Immature natural killer cell (primary cell): ENCODE results near the gene SLCO2A1. TPM values are rescaled to one million over a fixed set of nuclear protein-coding genes. Genes with fewer than 3 reads are reported as not detected.
"Not testable (repeated sequence)": the region's sequence is repeated elsewhere in the genome, so short reads cannot be mapped to it uniquely, and the experiment has no call there.

Experiments used
- DNase-seq, 3 donors: peaks; one replicate each; pipeline ENCODE4 v3.0.0; 2022; ENCODE audit warnings: mixed read lengths in 1 of 3
- H3K27ac Mint-ChIP-seq, 6 donors: one replicate each; pipeline ENCODE4 v1.8.0; 2020; ENCODE audit warnings: mixed read lengths in 6 of 6, mild to moderate bottlenecking in 5 of 6, inconsistent platforms in 4 of 6, moderate library complexity in 3 of 6
- H3K27me3 Mint-ChIP-seq, 3 donors: one replicate each; pipeline ENCODE4 v1.8.0; 2020 to 2021; ENCODE audit warnings: low read depth in 3 of 3, mild to moderate bottlenecking in 3 of 3, mixed read lengths in 3 of 3, moderate library complexity in 3 of 3, inconsistent platforms in 1 of 3
- H3K36me3 Mint-ChIP-seq, 3 donors: one replicate each; pipeline ENCODE4 v1.8.0; 2020; ENCODE audit warnings: mixed read lengths in 3 of 3, inconsistent platforms in 2 of 3, mild to moderate bottlenecking in 2 of 3
- H3K4me1 Mint-ChIP-seq, 2 donors: one replicate each; pipeline ENCODE4 v1.8.0; 2020; ENCODE audit warnings: inconsistent platforms in 2 of 2, mild to moderate bottlenecking in 2 of 2, mixed read lengths in 2 of 2, moderate library complexity in 1 of 2
- H3K4me3 Mint-ChIP-seq, 5 donors: one replicate each; pipeline ENCODE4 v1.8.0; 2020; ENCODE audit warnings: mild to moderate bottlenecking in 5 of 5, mixed read lengths in 5 of 5, inconsistent platforms in 3 of 5, moderate library complexity in 3 of 5
- H3K9me3 Mint-ChIP-seq, 6 donors: one replicate each; pipeline ENCODE4 v1.8.0; 2020; ENCODE audit warnings: mild to moderate bottlenecking in 6 of 6, mixed read lengths in 6 of 6, inconsistent platforms in 4 of 6, moderate library complexity in 3 of 6
- polyA plus RNA-seq, 3 donors: library from polyadenylated mRNA; unstranded; fragments of 300-500 nt; fragmentation: Illumina TruSeq; gene quantifications; one replicate each; pipeline ENCODE4 v1.2.3, GENCODE V29; 2021

The SLCO2A1 gene
- polyA plus RNA-seq = not detected

DNA sequence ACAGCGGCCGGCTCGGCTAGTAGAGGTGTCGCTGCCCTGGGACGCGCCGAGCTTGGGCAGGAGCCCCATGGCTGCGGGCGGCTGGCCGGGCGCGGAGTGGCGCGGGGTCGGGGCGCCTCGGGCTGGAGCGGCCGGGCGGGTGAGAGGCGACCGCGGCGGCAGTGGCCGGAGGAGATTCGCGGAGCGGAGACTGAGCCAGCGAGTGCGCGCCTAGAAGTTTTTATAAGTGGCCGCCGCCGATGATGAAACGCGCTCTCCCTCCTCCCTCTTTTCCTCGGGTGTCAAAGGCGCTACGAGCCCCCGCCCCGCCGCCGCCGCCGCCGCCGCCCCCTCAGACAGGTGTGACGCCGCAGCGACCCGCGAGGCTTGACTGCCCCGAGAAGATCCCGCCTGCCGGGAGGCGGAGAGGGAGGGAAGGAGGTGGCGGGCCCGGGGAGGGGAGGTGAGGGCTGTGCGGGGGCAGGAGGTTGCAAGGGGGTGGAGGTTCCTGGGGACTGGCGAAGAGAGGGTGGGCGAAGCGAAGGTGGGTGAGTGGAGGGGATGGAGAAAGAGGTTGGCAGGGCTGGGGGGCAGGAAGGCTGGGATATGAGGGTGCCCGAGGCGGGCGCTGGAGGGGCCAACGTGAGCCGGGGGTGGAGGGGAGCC, at the start of gene SLCO2A1:
Gene SLCO2A1 (minus strand): TSS at position 192 of the 645 bp plus-strand sequence. CDS start 123 bp downstream, at position 69.
- Mint-ChIP-seq H3K36me3 (no peaks in the 10 kb centered on the region), H3K4me3 (peak within 1 kb of the TSS; percentile 43 to 72 (median 67)), H3K27ac (no peak within 1 kb of the TSS), H3K27me3 (peaks cover 2 to 16% (median 6%) of the 10 kb centered on the region in 3 donors), H3K4me1 (peaks cover 2 to 8% of the 10 kb centered on the region in 2 donors), H3K9me3 (peaks cover 0 to 2% (median 0%) of the 10 kb centered on the region in 6 donors)
- DNase-seq = peak in 1 of 3 donors; percentile 9

GRCh38 chr3:134079111-134079547, 49.4 kb upstream of the SLCO2A1 start:
- Mint-ChIP-seq H3K36me3 (no peaks in the 10 kb centered on the region), H3K9me3 (no peaks in the 10 kb centered on the region), H3K4me3 (no peak overlapping the region), H3K27me3 (peaks cover 2 to 8% (median 6%) of the 10 kb centered on the region in 3 donors), H3K27ac (no peak overlapping the region), H3K4me1 (no peaks in the 10 kb centered on the region)
- DNase-seq = no peak

GRCh38 chr3:134078169-134078831, 48.6 kb upstream of the SLCO2A1 start:
- no peak overlapping the region for H3K4me3 Mint-ChIP-seq
- H3K27me3 Mint-ChIP-seq = peaks cover 2 to 6% (median 6%) of the 10 kb centered on the region in 3 donors
- H3K9me3 Mint-ChIP-seq = no peaks in the 10 kb centered on the region
- DNase-seq = no peak
- no peaks in the 10 kb centered on the region for H3K36me3 Mint-ChIP-seq
- H3K4me1 Mint-ChIP-seq = no peaks in the 10 kb centered on the region
- H3K27ac Mint-ChIP-seq = no peak overlapping the region

DNA sequence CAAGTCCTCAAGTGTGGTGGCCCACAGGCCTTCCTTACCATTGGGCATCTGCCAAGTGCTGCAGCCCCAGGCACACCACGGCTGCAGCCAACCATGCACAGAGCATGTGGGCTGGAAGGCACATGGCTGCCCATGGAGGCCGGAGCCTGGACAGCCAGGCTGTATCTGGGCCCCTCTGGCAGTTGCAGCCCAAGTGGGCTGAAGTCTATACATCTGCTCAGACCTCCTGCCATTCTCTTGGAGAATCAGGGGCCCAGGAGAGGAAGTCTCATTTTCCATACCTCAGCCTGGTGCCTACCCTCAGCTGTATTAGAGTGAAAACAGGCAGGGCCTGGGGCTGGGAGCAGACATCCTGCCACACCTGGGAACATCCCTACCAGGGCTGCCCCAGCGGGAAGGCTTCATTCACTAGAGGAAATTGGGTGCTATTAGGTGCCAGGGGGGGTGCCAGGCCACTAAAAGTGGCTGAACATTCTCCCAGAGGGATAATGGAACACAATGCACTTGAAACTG, 48.0 kb upstream of the SLCO2A1 start:
- H3K4me1 Mint-ChIP-seq = no peaks in the 10 kb centered on the region
- H3K36me3 Mint-ChIP-seq = no peaks in the 10 kb centered on the region

GRCh38 chr3:134076851-134077250, 47.1 kb upstream of the SLCO2A1 start:
- no peak for DNase-seq
- Mint-ChIP-seq H3K9me3 (no peaks in the 10 kb centered on the region), H3K36me3 (no peaks in the 10 kb centered on the region), H3K4me3 (no peak overlapping the region), H3K27me3 (peaks cover 2 to 6% (median 6%) of the 10 kb centered on the region in 3 donors), H3K4me1 (no peaks in the 10 kb centered on the region), H3K27ac (no peak overlapping the region)

More for the DNA sequence above, 48.0 kb upstream of the SLCO2A1 start:
- no peak for DNase-seq
- Mint-ChIP-seq H3K9me3 (no peaks in the 10 kb centered on the region), H3K4me3 (no peak overlapping the region), H3K27ac (no peak overlapping the region), H3K27me3 (peaks cover 2 to 6% (median 6%) of the 10 kb centered on the region in 3 donors)

- Mint-ChIP-seq H3K36me3 (no peaks in the 10 kb centered on the region), H3K4me3 (no peak overlapping the region), H3K27ac (no peak overlapping the region), H3K9me3 (no peaks in the 10 kb centered on the region), H3K4me1 (no peaks in the 10 kb centered on the region), H3K27me3 (peaks cover 2 to 6% (median 6%) of the 10 kb centered on the region in 3 donors)
- DNase-seq = no peak
Observed at GRCh38 chr3:134075846-134076245, 46.1 kb upstream of the SLCO2A1 start.

DNA sequence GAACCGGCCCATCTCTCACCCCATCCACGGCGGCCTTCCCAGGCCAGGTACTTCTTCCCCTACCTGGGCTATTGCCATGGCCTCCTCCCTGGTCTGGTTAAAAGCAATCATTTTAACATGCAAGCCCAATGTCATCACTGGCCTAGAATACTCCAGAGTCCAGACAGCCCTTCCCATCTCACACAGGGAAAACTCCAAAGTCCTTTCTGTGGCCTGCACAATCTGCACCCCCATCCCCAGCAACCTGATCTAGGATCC, 45.8 kb upstream of the SLCO2A1 start:
- DNase-seq = no peak
- Mint-ChIP-seq H3K27ac (no peak overlapping the region), H3K4me3 (no peak overlapping the region), H3K36me3 (no peaks in the 10 kb centered on the region), H3K27me3 (peaks cover 2 to 6% (median 6%) of the 10 kb centered on the region in 3 donors), H3K4me1 (no peaks in the 10 kb centered on the region), H3K9me3 (no peaks in the 10 kb centered on the region)

DNA sequence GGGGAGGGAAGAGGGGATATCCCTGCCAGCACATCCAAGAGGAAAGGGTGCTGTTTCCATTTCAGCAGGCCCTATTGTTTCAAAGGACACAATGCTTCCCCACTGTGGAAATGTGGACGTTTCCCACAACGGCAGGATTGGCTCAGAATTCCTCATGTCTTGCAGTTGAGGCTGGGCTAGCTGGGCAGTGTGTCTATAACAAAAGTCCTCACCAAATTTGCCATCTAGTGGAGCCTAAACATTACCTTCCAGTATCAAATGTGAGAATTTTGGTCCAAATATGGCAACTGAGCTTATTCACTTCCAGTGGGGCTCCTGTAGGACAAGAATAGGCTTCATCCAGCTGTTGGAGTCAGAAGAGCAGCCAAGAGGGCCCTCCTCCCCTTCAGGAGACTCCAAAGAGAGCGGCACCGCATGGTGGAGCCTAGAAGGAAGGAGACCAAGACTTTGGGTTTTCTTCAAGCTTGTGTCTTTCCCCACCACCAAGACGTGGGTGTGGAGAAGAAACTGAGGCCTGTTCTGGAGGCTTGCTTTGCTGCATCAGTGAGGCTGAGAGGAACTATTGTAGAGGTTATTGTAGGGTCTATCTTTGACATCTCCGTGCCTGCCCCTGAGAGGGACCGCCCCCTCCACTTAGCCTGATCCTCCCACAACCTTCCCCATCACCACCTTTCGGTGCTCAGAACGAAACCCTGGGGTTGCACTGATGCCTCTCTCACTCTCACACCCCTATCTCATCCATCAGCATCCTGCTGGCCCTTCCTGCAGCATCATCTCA, 45.3 kb upstream of the SLCO2A1 start:
- Mint-ChIP-seq H3K9me3 (no peaks in the 10 kb centered on the region), H3K36me3 (no peaks in the 10 kb centered on the region), H3K4me1 (no peaks in the 10 kb centered on the region), H3K27me3 (peaks cover 2 to 6% (median 6%) of the 10 kb centered on the region in 3 donors), H3K27ac (no peak overlapping the region), H3K4me3 (no peak overlapping the region)
- no peak for DNase-seq

- Mint-ChIP-seq H3K4me3 (no peak overlapping the region), H3K9me3 (no peaks in the 10 kb centered on the region), H3K27me3 (peaks cover under 1 to 6% (median 4%) of the 10 kb centered on the region in 3 donors), H3K4me1 (no peaks in the 10 kb centered on the region), H3K27ac (no peak overlapping the region), H3K36me3 (no peaks in the 10 kb centered on the region)
- DNase-seq = no peak
Observed at GRCh38 chr3:134074001-134074789, 44.5 kb upstream of the SLCO2A1 start.

- H3K36me3 Mint-ChIP-seq = no peaks in the 10 kb centered on the region
- DNase-seq = no peak
- H3K9me3 Mint-ChIP-seq = no peaks in the 10 kb centered on the region
- H3K27ac Mint-ChIP-seq = no peak overlapping the region
- no peaks in the 10 kb centered on the region for H3K4me1 Mint-ChIP-seq
- H3K27me3 Mint-ChIP-seq = peaks cover 0 to 6% (median 4%) of the 10 kb centered on the region in 3 donors
- H3K4me3 Mint-ChIP-seq = no peak overlapping the region
Observed at GRCh38 chr3:134073583-134073945, 43.8 kb upstream of the SLCO2A1 start.

DNA sequence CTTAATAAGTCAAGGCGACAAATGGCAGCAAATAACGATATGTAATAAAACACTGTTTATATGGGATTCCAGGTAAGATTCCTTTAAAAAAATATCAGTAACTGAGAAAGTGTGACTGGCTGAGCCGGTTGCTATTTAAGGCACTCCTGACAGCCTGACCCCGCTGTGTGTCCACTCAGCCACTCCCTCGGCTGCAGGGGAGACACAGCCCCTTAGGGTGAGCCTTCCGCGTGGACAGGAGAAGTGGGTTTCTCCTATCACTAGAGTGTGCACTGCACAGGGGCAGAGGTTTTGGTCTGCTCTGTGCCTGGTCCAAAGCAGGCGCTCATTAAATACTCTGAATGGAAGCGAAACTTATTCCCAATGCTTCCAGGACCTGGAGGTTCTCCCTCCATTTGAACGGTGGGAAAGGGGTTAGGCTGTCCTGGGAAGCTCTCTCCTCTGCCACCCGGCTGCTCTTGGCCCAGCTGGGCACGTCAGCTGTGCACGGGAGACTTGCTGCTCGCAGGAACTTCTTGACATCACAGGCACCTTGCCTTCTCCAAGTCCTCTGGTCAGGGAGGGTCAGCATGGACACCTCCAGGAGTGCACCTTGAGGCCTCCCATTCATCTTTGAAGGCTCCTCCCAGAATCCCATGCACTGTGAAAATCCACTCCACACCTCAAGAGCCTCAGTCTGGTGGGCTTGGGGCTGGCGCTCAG, 43.3 kb upstream of the SLCO2A1 start:
- no peak for DNase-seq
- Mint-ChIP-seq H3K27me3 (peaks cover 0 to 6% (median 4%) of the 10 kb centered on the region in 3 donors), H3K9me3 (no peaks in the 10 kb centered on the region), H3K4me1 (no peaks in the 10 kb centered on the region), H3K4me3 (no peak overlapping the region), H3K27ac (no peak overlapping the region), H3K36me3 (no peaks in the 10 kb centered on the region)

GRCh38 chr3:134070281-134070680, 40.6 kb upstream of the SLCO2A1 start:
- not testable (repeated sequence) for H3K9me3 Mint-ChIP-seq, H3K4me1 Mint-ChIP-seq, H3K36me3 Mint-ChIP-seq, H3K27ac Mint-ChIP-seq, H3K4me3 Mint-ChIP-seq, DNase-seq, H3K27me3 Mint-ChIP-seq

GRCh38 chr3:134068429-134068828, 38.7 kb upstream of the SLCO2A1 start:
- Mint-ChIP-seq H3K4me1 (no peaks in the 10 kb centered on the region), H3K36me3 (no peaks in the 10 kb centered on the region), H3K9me3 (no peaks in the 10 kb centered on the region), H3K4me3 (no peak overlapping the region), H3K27me3 (peaks cover 0 to 2% (median 0%) of the 10 kb centered on the region in 3 donors), H3K27ac (no peak overlapping the region)
- no peak for DNase-seq
